Testis (tissue), 2 donors: Measurements from ENCODE around the gene ZMIZ2.

Experiments used
- CTCF ChIP-seq, 3 experiments: fragments of 450-650 bp in 2 of 3; fragments of 200-600 bp in 1 of 3; sonication (generic) in 1 of 3; IDR thresholded peaks; one replicate each; pipeline ENCODE4 v1.5.1; 2016 to 2019; ENCODE audit warnings: antibody characterized with exemption in 3 of 3, mild to moderate bottlenecking in 2 of 3, moderate library complexity in 1 of 3
- POLR2A ChIP-seq: fragments of 450-650 bp; IDR thresholded peaks from one replicate; pipeline ENCODE4 v1.6.1; 2017; ENCODE audit warnings: antibody characterized with exemption, mild to moderate bottlenecking, moderate library complexity

GRCh38 chr7:44755698-44756627 is 7.3 kb downstream of the ZMIZ2 start:
- TF ChIP-seq CTCF (IDR thresholded peaks at IDR 0.05) (no peak), POLR2A (no peak)
